OCI-LY1 (cell line): Measurements from ENCODE around the gene MGST3.
"Not testable (repeated sequence)": the region's sequence is repeated elsewhere in the genome, so short reads cannot be mapped to it uniquely, and the experiment has no call there.

ENCODE experiments used
- H2AFZ ChIP-seq: fragments of 200-600 bp; sonication (generic), shearing (Covaris generic); 2 replicates; pipeline ENCODE4 v1.6.0; 2014; ENCODE audit warnings: antibody characterized with exemption, mild to moderate bottlenecking, low read length
- H3F3A ChIP-seq: fragments of 200-600 bp; sonication (generic), shearing (Covaris generic); 2 replicates; pipeline ENCODE4 v1.6.0; 2014; ENCODE audit warnings: mild to moderate bottlenecking, antibody characterized with exemption, low read length, moderate library complexity; ENCODE audit not compliant: insufficient read depth
- H3K27ac ChIP-seq: fragments of 200-600 bp; sonication (generic); 2 replicates; pipeline ENCODE4 v1.5.1; 2014; ENCODE audit warnings: low read length, mixed run types, mild to moderate bottlenecking, low read depth; ENCODE audit not compliant: poor library complexity, severe bottlenecking
- H3K27me3 ChIP-seq: fragments of 200-600 bp; sonication (generic); 2 replicates; pipeline ENCODE4 v1.6.0; 2014; ENCODE audit warnings: antibody characterized with exemption, mild to moderate bottlenecking, low read length, moderate library complexity; ENCODE audit not compliant: insufficient read depth
- H3K36me3 ChIP-seq: fragments of 200-600 bp; sonication (generic); 2 replicates; pipeline ENCODE4 v1.6.1; 2014; ENCODE audit warnings: mild to moderate bottlenecking, antibody characterized with exemption, low read length, moderate library complexity, mixed read lengths; ENCODE audit not compliant: insufficient read depth
- H3K4me1 ChIP-seq: fragments of 200-600 bp; sonication (generic); 2 replicates; pipeline ENCODE4 v1.5.1; 2014; ENCODE audit warnings: mild to moderate bottlenecking, low read length, moderate library complexity; ENCODE audit not compliant: insufficient read depth, severe bottlenecking
- H3K4me2 ChIP-seq: fragments of 200-600 bp; sonication (generic), shearing (Covaris generic); 2 replicates; pipeline ENCODE4 v1.6.1; 2014; ENCODE audit warnings: low read length
- H3K4me3 ChIP-seq: fragments of 200-600 bp; sonication (generic); 2 replicates; pipeline ENCODE4 v1.5.1; 2014; ENCODE audit warnings: low read length, low read depth, mild to moderate bottlenecking, mixed read lengths; ENCODE audit not compliant: poor library complexity, severe bottlenecking
- H3K79me2 ChIP-seq: fragments of 200-600 bp; shearing (Covaris generic); 2 replicates; pipeline ENCODE4 v1.6.1; 2016; ENCODE audit warnings: mixed run types, low read length, mixed read lengths; ENCODE audit not compliant: insufficient read depth
- H3K9ac ChIP-seq: fragments of 200-600 bp; sonication (generic), shearing (Covaris generic); 2 replicates; pipeline ENCODE4 v1.6.1; 2014; ENCODE audit warnings: mild to moderate bottlenecking, low read length, mixed read lengths
- H3K9me2 ChIP-seq: fragments of 200-600 bp; sonication (generic), shearing (Covaris generic); 2 replicates; pipeline ENCODE4 v1.6.1; 2014; ENCODE audit warnings: low read depth, mild to moderate bottlenecking, low read length, mixed read lengths
- H3K9me3 ChIP-seq: fragments of 200-600 bp; shearing (Covaris generic); 2 replicates; pipeline ENCODE4 v1.6.1; 2014; ENCODE audit warnings: low read length, mixed read lengths
- H4K20me1 ChIP-seq: fragments of 200-600 bp; sonication (generic), shearing (Covaris generic); 2 replicates; pipeline ENCODE4 v1.6.0; 2016; ENCODE audit warnings: mild to moderate bottlenecking, low read length; ENCODE audit not compliant: insufficient read depth
- CTCF ChIP-seq: fragments of 200-600 bp; sonication (generic), shearing (Covaris generic); IDR thresholded peaks from 2 replicates; pipeline ENCODE4 v1.5.1; 2017; ENCODE audit warnings: mild to moderate bottlenecking, antibody characterized with exemption, low read length, moderate library complexity, mixed read lengths
- EZH2 ChIP-seq: fragments of 200-600 bp; sonication (generic), shearing (Covaris generic); IDR thresholded peaks from 2 replicates; pipeline ENCODE4 v1.8.0; 2017; ENCODE audit warnings: borderline replicate concordance, mixed run types, mild to moderate bottlenecking, antibody characterized with exemption, low read length, moderate library complexity, mixed read lengths

Gene MGST3

GRCh38 chr1:165605246-165605645 lies 25.8 kb upstream of the MGST3 start:
- Histone ChIP-seq H3K36me3 (no peaks in the 10 kb centered on the region), H3K4me2 (no peak overlapping the region), H3K9ac (no peak overlapping the region), H3K9me3 (no peaks in the 10 kb centered on the region), H3K27me3 (no peaks in the 10 kb centered on the region), H3K4me1 (no peaks in the 10 kb centered on the region), H4K20me1 (no peaks in the 10 kb centered on the region), H2AFZ (no peak overlapping the region), H3K27ac (no peak overlapping the region), H3F3A (no peaks in the 10 kb centered on the region), H3K9me2 (no peaks in the 10 kb centered on the region), H3K79me2 (no peaks in the 10 kb centered on the region), H3K4me3 (no peak overlapping the region)
- TF ChIP-seq CTCF = no peak
- TF ChIP-seq EZH2 = no peak

GRCh38 chr1:165606676-165607075 lies 24.4 kb upstream of the MGST3 start:
- not testable (repeated sequence) for H3K9me2 ChIP-seq, H3K9me3 ChIP-seq, H4K20me1 ChIP-seq, H3K9ac ChIP-seq, H3K27me3 ChIP-seq, H3K79me2 ChIP-seq, H3K36me3 ChIP-seq, H3K4me2 ChIP-seq, H3K27ac ChIP-seq, H3K4me1 ChIP-seq, H3F3A ChIP-seq, H2AFZ ChIP-seq, H3K4me3 ChIP-seq

DNA sequence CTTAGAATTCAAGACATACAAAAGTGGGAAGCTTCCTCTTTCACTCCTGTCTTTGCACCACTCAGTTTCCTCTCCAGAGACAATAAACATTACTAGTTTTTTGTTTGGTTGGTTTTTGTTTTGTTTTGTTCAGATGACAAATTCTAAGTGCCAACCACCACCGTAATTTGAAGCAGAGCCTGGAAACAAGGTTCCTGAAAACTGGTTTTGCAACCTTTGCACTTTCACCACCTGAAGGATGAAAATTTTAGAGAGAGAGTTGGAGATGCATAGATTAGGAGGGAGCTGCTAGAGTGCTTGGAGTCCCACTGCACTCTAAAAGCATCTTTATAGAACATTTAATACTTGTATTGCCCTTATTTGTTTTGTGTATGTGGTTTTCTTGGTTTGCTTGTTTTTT lies 20.2 kb upstream of the MGST3 start:
- Histone ChIP-seq H3K36me3 (no peaks in the 10 kb centered on the region), H3K4me2 (no peak overlapping the region), H2AFZ (no peak overlapping the region), H3K4me3 (no peak overlapping the region), H3K9ac (no peak overlapping the region), H3K27me3 (no peaks in the 10 kb centered on the region), H3F3A (no peaks in the 10 kb centered on the region), H3K4me1 (no peaks in the 10 kb centered on the region), H4K20me1 (no peaks in the 10 kb centered on the region), H3K79me2 (no peaks in the 10 kb centered on the region), H3K9me2 (no peaks in the 10 kb centered on the region), H3K27ac (no peak overlapping the region), H3K9me3 (no peaks in the 10 kb centered on the region)
- TF ChIP-seq CTCF = no peak
- no peak for TF ChIP-seq EZH2

- Histone ChIP-seq H3K27ac (no peak overlapping the region), H4K20me1 (no peaks in the 10 kb centered on the region), H3F3A (no peaks in the 10 kb centered on the region), H3K36me3 (no peaks in the 10 kb centered on the region), H3K9me2 (no peaks in the 10 kb centered on the region), H2AFZ (no peak overlapping the region), H3K27me3 (no peaks in the 10 kb centered on the region), H3K9ac (no peak overlapping the region), H3K4me1 (no peaks in the 10 kb centered on the region), H3K4me3 (no peak overlapping the region), H3K4me2 (no peak overlapping the region), H3K9me3 (no peaks in the 10 kb centered on the region), H3K79me2 (no peaks in the 10 kb centered on the region)
- TF ChIP-seq EZH2 = no peak
- TF ChIP-seq CTCF = no peak
These were observed 19.0 kb upstream of the MGST3 start for GRCh38 chr1:165612062-165612461.
